GM12873 (cell line): ENCODE data around the gene C15orf40.

Source experiments
- CTCF ChIP-seq: IDR thresholded peaks from 2 replicates; pipeline ENCODE4 v1.5.1; 2012; ENCODE audit warnings: low read depth, mild to moderate bottlenecking, moderate library complexity, low read length, control low read depth; ENCODE audit not compliant: insufficient read depth; ENCODE audit errors: missing control alignments

C15orf40 gene

DNA sequence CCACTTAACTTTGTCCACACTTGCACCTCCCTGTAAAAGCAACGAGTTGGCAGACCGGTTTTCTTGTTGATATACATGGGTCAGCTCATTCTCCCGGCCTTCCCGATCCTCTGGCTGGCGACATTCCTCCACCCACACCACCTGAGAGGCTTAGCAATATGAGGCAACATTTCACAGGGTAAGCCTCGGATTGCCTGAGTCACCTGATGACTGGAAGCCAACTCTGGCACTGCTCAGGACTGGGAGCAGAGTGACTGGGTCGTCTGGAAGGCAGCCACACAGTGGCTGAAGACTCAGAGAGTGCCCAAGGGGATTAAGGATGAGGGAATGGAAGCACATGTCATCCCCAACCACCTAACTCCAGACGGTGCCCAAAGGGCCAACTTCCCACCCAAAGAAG lies 68.7 kb downstream of the C15orf40 start:
- TF ChIP-seq CTCF, result no peak
